ENCODE measurements around the gene ABCA2.

Gene ABCA2

GRCh38 chr9:137068539-137069507, 40.8 kb upstream of the ABCA2 start:
- TF ChIP-seq OSR1 (CRISPR knock-in tag; IDR thresholded peaks at IDR 0.05), result no peak
- no peak for ATAC-seq

- ATAC-seq, result peak; percentile 63
- TF ChIP-seq ZC3H10 (CRISPR knock-in tag; IDR thresholded peaks at IDR 0.05), result no peak
- TF ChIP-seq ESRRG (CRISPR knock-in tag; IDR thresholded peaks at IDR 0.05), result no peak
- TF ChIP-seq CSRNP3 (CRISPR knock-in tag; IDR thresholded peaks at IDR 0.05), result no peak
- TF ChIP-seq TSHZ2 (CRISPR knock-in tag; IDR thresholded peaks at IDR 0.05), result no peak
- no peak for TF ChIP-seq TOX (CRISPR knock-in tag; IDR thresholded peaks at IDR 0.05; ENCODE audit: borderline replicate concordance)
- no peak for TF ChIP-seq ISL1 (CRISPR knock-in tag; IDR thresholded peaks at IDR 0.05)
- no peak for TF ChIP-seq POU6F1 (CRISPR knock-in tag; IDR thresholded peaks at IDR 0.05; ENCODE audit: borderline replicate concordance, low read depth)
- no peak for TF ChIP-seq SNAI2 (CRISPR knock-in tag; IDR thresholded peaks at IDR 0.05)
- TF ChIP-seq GLIS3 (CRISPR knock-in tag; IDR thresholded peaks at IDR 0.05), result no peak
- no peak for TF ChIP-seq OSR1 (CRISPR knock-in tag; IDR thresholded peaks at IDR 0.05)
- TF ChIP-seq RARB (CRISPR knock-in tag; IDR thresholded peaks at IDR 0.05), result no peak
- no peak for TF ChIP-seq CREB5 (CRISPR knock-in tag; IDR thresholded peaks at IDR 0.05; ENCODE audit: low read depth)
- no peak for TF ChIP-seq ZFP3 (CRISPR knock-in tag; IDR thresholded peaks at IDR 0.05)
- TF ChIP-seq ZFP30 (CRISPR knock-in tag; IDR thresholded peaks at IDR 0.05), result no peak
- TF ChIP-seq CSDC2 (CRISPR knock-in tag; IDR thresholded peaks at IDR 0.05), result no peak
- no peak for TF ChIP-seq ZNF565 (CRISPR knock-in tag; conservative IDR thresholded peaks at IDR 0.05; ENCODE audit: low read depth)
- TF ChIP-seq ARNTL (CRISPR knock-in tag; IDR thresholded peaks at IDR 0.05; ENCODE audit: borderline replicate concordance, low read depth), result no peak
- no peak for TF ChIP-seq BACH2 (CRISPR knock-in tag; IDR thresholded peaks at IDR 0.05; ENCODE audit: borderline replicate concordance)
These were observed 40.0 kb upstream of the ABCA2 start for GRCh38 chr9:137067860-137068538.

GRCh38 chr9:137066096-137066861, 38.2 kb upstream of the ABCA2 start:
- ATAC-seq, result no peak
- TF ChIP-seq SNAI2 (CRISPR knock-in tag; IDR thresholded peaks at IDR 0.05) (no peak), ISL1 (CRISPR knock-in tag; IDR thresholded peaks at IDR 0.05) (no peak), TOX (CRISPR knock-in tag; IDR thresholded peaks at IDR 0.05; ENCODE audit: borderline replicate concordance) (no peak), ESRRG (CRISPR knock-in tag; IDR thresholded peaks at IDR 0.05) (no peak), CSRNP3 (CRISPR knock-in tag; IDR thresholded peaks at IDR 0.05) (no peak), ZNF565 (CRISPR knock-in tag; conservative IDR thresholded peaks at IDR 0.05; ENCODE audit: low read depth) (no peak), PATZ1 (CRISPR knock-in tag; IDR thresholded peaks at IDR 0.05; ENCODE audit: borderline replicate concordance) (no peak), ZFP30 (CRISPR knock-in tag; IDR thresholded peaks at IDR 0.05) (no peak), TCF4 (CRISPR knock-in tag; IDR thresholded peaks at IDR 0.05; ENCODE audit: borderline replicate concordance) (no peak), GLIS3 (CRISPR knock-in tag; IDR thresholded peaks at IDR 0.05) (no peak), BACH2 (CRISPR knock-in tag; IDR thresholded peaks at IDR 0.05; ENCODE audit: borderline replicate concordance) (no peak), RARB (CRISPR knock-in tag; IDR thresholded peaks at IDR 0.05) (no peak), ZC3H10 (CRISPR knock-in tag; IDR thresholded peaks at IDR 0.05) (no peak), PPARA (CRISPR knock-in tag; IDR thresholded peaks at IDR 0.05; ENCODE audit: borderline replicate concordance) (no peak), ZFP3 (CRISPR knock-in tag; IDR thresholded peaks at IDR 0.05) (no peak), OSR1 (CRISPR knock-in tag; IDR thresholded peaks at IDR 0.05) (no peak), CREB5 (CRISPR knock-in tag; IDR thresholded peaks at IDR 0.05; ENCODE audit: low read depth) (no peak)

All from SK-N-SH treated with all-trans-retinoic acid at 6 μM for 48 hours (cell line).